Activated T-cell treated with anti-CD3 and anti-CD28 coated beads, Interleukin-2, amount 50 U/mL, for 1 hour (primary cell): ENCODE data around the gene ERC1.
"Not testable (repeated sequence)": the region's sequence is repeated elsewhere in the genome, so short reads cannot be mapped to it uniquely, and the experiment has no call there.

Experiments used
- DNase-seq: peaks from one replicate; pipeline ENCODE4 v3.0.0-alpha.2; 2020

The ERC1 gene

GRCh38 chr12:1252758-1253157, 261.7 kb downstream of the ERC1 start:
- DNase-seq = no peak

GRCh38 chr12:1255125-1255524, 264.1 kb downstream of the ERC1 start:
- DNase-seq = not testable (repeated sequence)

- DNase-seq = not testable (repeated sequence)
Measured at GRCh38 chr12:1255854-1256253, 264.8 kb downstream of the ERC1 start.

GRCh38 chr12:1256285-1256684, 265.3 kb downstream of the ERC1 start:
- DNase-seq = no peak

GRCh38 chr12:1256991-1257390, 266.0 kb downstream of the ERC1 start:
- no peak for DNase-seq

GRCh38 chr12:1262011-1262410, 271.0 kb downstream of the ERC1 start:
- no peak for DNase-seq

GRCh38 chr12:1267243-1267642, 276.2 kb downstream of the ERC1 start:
- DNase-seq = no peak

- no peak for DNase-seq
Measured at GRCh38 chr12:1272142-1272541, 281.1 kb downstream of the ERC1 start.

- no peak for DNase-seq
Measured at GRCh38 chr12:1273051-1273450, 282.0 kb downstream of the ERC1 start.

- peak; percentile 22 for DNase-seq
Measured at GRCh38 chr12:1277905-1278304, 286.9 kb downstream of the ERC1 start.

GRCh38 chr12:1279050-1279449, 288.0 kb downstream of the ERC1 start:
- no peak for DNase-seq

- DNase-seq = no peak
Measured at GRCh38 chr12:1280059-1280458, 289.0 kb downstream of the ERC1 start.

- no peak for DNase-seq
Measured at GRCh38 chr12:1281683-1282366, 290.8 kb downstream of the ERC1 start.

GRCh38 chr12:1282670-1283315, 291.8 kb downstream of the ERC1 start:
- DNase-seq = no peak

GRCh38 chr12:1283316-1283715, 292.3 kb downstream of the ERC1 start:
- DNase-seq = no peak

GRCh38 chr12:1284611-1285010, 293.6 kb downstream of the ERC1 start:
- DNase-seq = no peak

GRCh38 chr12:1287446-1287975, 296.5 kb downstream of the ERC1 start:
- DNase-seq = no peak

- DNase-seq = no peak
Measured at GRCh38 chr12:1288333-1288732, 297.3 kb downstream of the ERC1 start.

GRCh38 chr12:1289371-1290155, 298.5 kb downstream of the ERC1 start:
- DNase-seq = no peak

- no peak for DNase-seq
Measured at GRCh38 chr12:1290716-1291115, 299.7 kb downstream of the ERC1 start.

- DNase-seq = no peak
Measured at GRCh38 chr12:1291601-1292332, 300.7 kb downstream of the ERC1 start.

GRCh38 chr12:1293901-1294300, 302.9 kb downstream of the ERC1 start:
- no peak for DNase-seq

GRCh38 chr12:1297206-1297605, 306.2 kb downstream of the ERC1 start:
- DNase-seq = no peak
